Measurements from ENCODE around the gene TCTA. TPM values are rescaled to one million over a fixed set of nuclear protein-coding genes. Genes with fewer than 3 reads are reported as not detected.

Gene TCTA
- total RNA-seq, 1 donor from 2014 or later: 17.7 TPM

DNA sequence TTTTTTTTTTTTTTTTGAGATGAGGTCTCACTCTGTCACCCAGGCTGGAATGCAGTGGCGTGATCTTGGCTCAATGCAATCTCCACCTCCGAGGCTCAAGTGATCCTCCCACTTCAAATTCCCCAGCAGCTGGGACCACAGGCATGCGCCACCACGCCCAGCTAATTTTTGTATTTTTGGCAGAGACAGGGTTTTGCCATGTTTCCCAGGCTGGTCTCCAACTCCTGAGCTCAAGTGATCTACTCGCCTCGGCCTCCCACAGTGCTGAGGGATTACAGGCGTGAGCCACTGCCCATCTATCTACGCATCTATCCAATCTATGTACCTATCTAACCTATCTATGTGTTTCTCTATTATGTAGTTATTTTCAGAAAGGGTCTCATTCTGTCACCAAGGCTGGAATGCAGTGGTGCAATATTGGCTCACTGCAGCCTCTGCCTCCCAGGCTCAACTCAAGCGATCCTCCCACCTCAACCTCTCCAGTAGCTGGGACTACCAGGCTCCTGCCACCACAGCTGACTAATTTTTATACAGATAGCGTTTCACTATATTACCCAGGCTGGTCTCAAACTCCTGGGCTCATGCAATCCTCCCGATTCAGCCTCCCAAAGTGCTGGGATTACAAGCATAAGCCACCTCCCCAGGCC lies 33.9 kb upstream of the TCTA start:
- intact Hi-C loops (cut with micrococcal nuclease): no loop called here
- Histone ChIP-seq H3K4me3 (no peak overlapping the region), H3K4me1 (peaks cover 64% of the 10 kb centered on the region), H3K27me3 (ENCODE audit: low read depth) (no peaks in the 10 kb centered on the region), H3K9me3 (replicated peaks) (no peaks in the 10 kb centered on the region), H3K27ac (replicated peaks) (no peak overlapping the region), H3K36me3 (peaks cover 26% of the 10 kb centered on the region)
- TF ChIP-seq, protein P1, sequence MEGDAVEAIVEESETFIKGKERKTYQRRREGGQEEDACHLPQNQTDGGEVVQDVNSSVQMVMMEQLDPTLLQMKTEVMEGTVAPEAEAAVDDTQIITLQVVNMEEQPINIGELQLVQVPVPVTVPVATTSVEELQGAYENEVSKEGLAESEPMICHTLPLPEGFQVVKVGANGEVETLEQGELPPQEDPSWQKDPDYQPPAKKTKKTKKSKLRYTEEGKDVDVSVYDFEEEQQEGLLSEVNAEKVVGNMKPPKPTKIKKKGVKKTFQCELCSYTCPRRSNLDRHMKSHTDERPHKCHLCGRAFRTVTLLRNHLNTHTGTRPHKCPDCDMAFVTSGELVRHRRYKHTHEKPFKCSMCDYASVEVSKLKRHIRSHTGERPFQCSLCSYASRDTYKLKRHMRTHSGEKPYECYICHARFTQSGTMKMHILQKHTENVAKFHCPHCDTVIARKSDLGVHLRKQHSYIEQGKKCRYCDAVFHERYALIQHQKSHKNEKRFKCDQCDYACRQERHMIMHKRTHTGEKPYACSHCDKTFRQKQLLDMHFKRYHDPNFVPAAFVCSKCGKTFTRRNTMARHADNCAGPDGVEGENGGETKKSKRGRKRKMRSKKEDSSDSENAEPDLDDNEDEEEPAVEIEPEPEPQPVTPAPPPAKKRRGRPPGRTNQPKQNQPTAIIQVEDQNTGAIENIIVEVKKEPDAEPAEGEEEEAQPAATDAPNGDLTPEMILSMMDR (IDR thresholded peaks at IDR 0.05; ENCODE audit: borderline replicate concordance): no peak
- peak; percentile 22 for DNase-seq

DNA sequence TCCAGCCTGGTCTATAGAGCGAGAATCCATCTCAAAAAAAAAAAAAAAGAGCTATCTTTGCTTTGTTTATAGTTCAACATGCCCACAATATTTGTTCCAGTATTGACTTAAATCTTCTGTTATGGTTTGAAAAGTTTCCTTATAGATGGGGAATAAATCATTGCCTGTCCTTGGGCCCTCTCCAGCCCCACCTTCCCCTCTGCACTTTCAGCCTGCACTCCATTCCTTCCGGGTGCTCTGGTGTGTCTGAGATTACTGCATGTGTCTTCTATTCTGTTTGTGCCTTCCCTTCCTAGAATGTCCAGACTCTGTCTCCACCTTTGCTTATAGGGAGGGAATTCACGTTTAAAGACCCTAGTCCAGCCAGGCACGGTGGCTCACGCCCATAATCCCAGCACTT lies 28.8 kb upstream of the TCTA start:
- no peaks in the 10 kb centered on the region for H3K9me3 ChIP-seq (replicated peaks)
- no peaks in the 10 kb centered on the region for H3K36me3 ChIP-seq
- H3K4me3 ChIP-seq: no peak overlapping the region
- no peaks in the 10 kb centered on the region for H3K27me3 ChIP-seq (ENCODE audit: low read depth)
- TF ChIP-seq, protein P1 (IDR thresholded peaks at IDR 0.05; ENCODE audit: borderline replicate concordance): no peak
- no peak for DNase-seq
- peaks cover 83% of the 10 kb centered on the region for H3K4me1 ChIP-seq
- intact Hi-C loops (cut with micrococcal nuclease): no loop called here
- H3K27ac ChIP-seq (replicated peaks): no peak overlapping the region

DNA sequence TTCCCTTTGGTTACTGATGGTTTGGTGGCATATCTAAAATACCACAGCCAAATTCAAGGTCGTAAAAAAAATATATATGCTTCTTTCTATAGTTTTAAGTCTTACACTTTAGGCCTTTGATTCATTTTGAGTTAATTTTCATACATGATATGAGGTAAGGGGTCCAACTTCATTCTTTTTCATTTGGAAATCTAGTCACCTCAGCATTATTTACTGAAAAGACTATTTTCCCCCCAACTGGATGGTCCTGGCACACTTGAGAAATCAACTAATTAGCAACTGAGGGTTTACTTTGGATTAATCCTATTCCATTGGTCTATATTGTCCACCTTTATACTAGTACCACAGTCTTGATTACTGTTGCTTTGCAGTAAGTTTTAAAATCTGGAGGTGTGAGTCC lies 26.6 kb upstream of the TCTA start:
- Histone ChIP-seq H3K36me3 (no peaks in the 10 kb centered on the region), H3K4me3 (no peak overlapping the region), H3K27ac (replicated peaks) (no peak overlapping the region), H3K27me3 (ENCODE audit: low read depth) (no peaks in the 10 kb centered on the region), H3K4me1 (peaks cover 83% of the 10 kb centered on the region), H3K9me3 (replicated peaks) (no peaks in the 10 kb centered on the region)
- TF ChIP-seq, protein P1 (IDR thresholded peaks at IDR 0.05; ENCODE audit: borderline replicate concordance): no peak
- no peak for DNase-seq
- intact Hi-C loops (cut with micrococcal nuclease): no loop called here

DNA sequence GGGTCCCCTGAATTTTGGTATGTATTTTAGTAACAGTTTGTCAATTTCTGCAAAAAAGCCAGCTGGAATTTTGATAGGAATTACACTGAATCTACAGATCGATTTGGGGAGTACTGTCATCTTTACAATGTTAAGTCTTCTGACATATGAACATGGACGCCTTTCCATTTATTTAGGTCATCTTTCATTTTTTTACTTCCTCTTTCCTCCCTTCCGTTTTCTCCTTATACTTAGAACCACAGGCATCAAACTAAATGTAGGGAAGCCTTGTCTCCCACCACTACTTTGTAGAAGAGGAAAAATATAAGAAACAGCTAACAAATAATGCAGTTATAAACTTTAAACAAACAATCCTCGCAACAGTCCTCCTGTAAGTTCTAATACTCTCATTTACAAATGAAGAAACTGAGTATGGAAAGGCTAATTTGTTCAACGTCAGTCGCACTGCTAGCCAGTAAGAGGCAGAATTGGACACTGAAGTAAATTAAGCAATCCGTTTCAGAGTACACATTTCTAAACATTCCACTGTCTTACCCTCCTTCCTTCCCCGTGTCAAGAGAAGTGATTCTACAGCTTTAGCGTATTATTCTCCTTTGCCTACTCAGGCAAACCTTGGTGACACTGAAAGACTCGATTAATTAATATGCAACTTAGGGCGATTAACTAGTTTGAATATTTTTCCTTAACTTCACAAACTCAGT lies 26.0 kb upstream of the TCTA start:
- intact Hi-C loops (cut with micrococcal nuclease): no loop called here
- no peaks in the 10 kb centered on the region for H3K27me3 ChIP-seq (ENCODE audit: low read depth)
- TF ChIP-seq, protein P1 (IDR thresholded peaks at IDR 0.05; ENCODE audit: borderline replicate concordance): no peak
- no peak for DNase-seq
- peaks cover 84% of the 10 kb centered on the region for H3K4me1 ChIP-seq
- H3K36me3 ChIP-seq: no peaks in the 10 kb centered on the region
- no peak overlapping the region for H3K27ac ChIP-seq (replicated peaks)
- H3K4me3 ChIP-seq: no peak overlapping the region
- no peaks in the 10 kb centered on the region for H3K9me3 ChIP-seq (replicated peaks)

DNA sequence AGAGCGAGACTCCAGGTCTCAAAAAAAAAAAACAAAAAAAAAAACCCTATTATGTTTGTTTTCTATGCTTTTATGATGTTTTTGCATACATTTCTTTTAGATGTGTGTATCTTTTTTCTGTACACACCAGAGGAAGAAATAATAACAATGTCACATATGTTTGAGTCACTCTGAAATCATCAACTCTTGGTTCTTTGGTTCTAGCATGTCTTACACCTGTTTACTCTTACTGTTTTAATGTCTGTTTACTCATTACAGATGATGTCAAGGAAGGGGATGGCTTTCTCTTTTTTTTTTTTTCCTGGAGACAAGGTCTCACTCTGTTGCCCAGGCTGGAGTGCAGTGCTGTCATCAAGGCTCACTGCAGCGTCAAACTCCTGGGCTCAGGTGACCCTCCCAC lies 24.5 kb upstream of the TCTA start:
- Histone ChIP-seq H3K27ac (replicated peaks) (no peak overlapping the region), H3K4me3 (no peak overlapping the region), H3K36me3 (no peaks in the 10 kb centered on the region), H3K9me3 (replicated peaks) (no peaks in the 10 kb centered on the region), H3K27me3 (ENCODE audit: low read depth) (no peaks in the 10 kb centered on the region), H3K4me1 (peaks cover 90% of the 10 kb centered on the region)
- TF ChIP-seq, protein P1 (IDR thresholded peaks at IDR 0.05; ENCODE audit: borderline replicate concordance): no peak
- intact Hi-C loops (cut with micrococcal nuclease): no loop called here
- no peak for DNase-seq
